Vagina (tissue), 2 donors: ENCODE data around the gene CXorf49B.
"Not testable (repeated sequence)": the region's sequence is repeated elsewhere in the genome, so short reads cannot be mapped to it uniquely, and the experiment has no call there.

ENCODE experiments used
- CTCF ChIP-seq, 3 experiments: fragments of 450-650 bp in 2 of 3; fragments of 200-600 bp in 1 of 3; sonication (generic) in 1 of 3; IDR thresholded peaks; one replicate each; pipeline ENCODE4 v1.5.1; 2017 to 2019; ENCODE audit warnings: antibody characterized with exemption in 3 of 3, mild to moderate bottlenecking in 2 of 3, moderate library complexity in 2 of 3
- POLR2A ChIP-seq, 2 donors: fragments of 450-650 bp; IDR thresholded peaks; one replicate each; pipeline ENCODE4 v1.6.1; 2017; ENCODE audit warnings: antibody characterized with exemption in 2 of 2, mild to moderate bottlenecking in 2 of 2, moderate library complexity in 2 of 2
- POLR2AphosphoS5 ChIP-seq, 2 donors: sonication (generic); formaldehyde crosslinking; IDR thresholded peaks; one replicate each; pipeline ENCODE4 v1.9.0; 2017; ENCODE audit warnings: antibody characterized with exemption in 2 of 2, mild to moderate bottlenecking in 2 of 2, low read depth in 1 of 2; ENCODE audit not compliant: insufficient read depth in 1 of 2

GRCh38 chrX:71782225-71782949 lies 19.2 kb downstream of the CXorf49B start:
- TF ChIP-seq CTCF (IDR thresholded peaks at IDR 0.05); POLR2AphosphoS5 (IDR thresholded peaks at IDR 0.05; ENCODE audit: insufficient read depth in 1 of 2, low read depth in 1 of 2); POLR2A (IDR thresholded peaks at IDR 0.05): not testable (repeated sequence)
